Measurements from ENCODE around the gene DENND2A. TPM values are rescaled to one million over a fixed set of nuclear protein-coding genes. Genes with fewer than 3 reads are reported as not detected.
A peak's percentile ranks its signal among the peaks of the same experiment; 100 is the strongest.
"Not testable (repeated sequence)": the region's sequence is repeated elsewhere in the genome, so short reads cannot be mapped to it uniquely, and the experiment has no call there.

DENND2A gene
- polyA plus RNA-seq, 3 donors: 32.9 to 38.6 (median 37.3) TPM

- peak; percentile 64 for DNase-seq
Measured at GRCh38 chr7:140624392-140625191, 16.0 kb downstream of the DENND2A start.

GRCh38 chr7:140623980-140624379 is 16.6 kb downstream of the DENND2A start:
- no peak for DNase-seq

GRCh38 chr7:140621401-140622021 is 19.1 kb downstream of the DENND2A start:
- DNase-seq: no peak

- not testable (repeated sequence) for DNase-seq
Measured at GRCh38 chr7:140619915-140620510, 20.6 kb downstream of the DENND2A start.

GRCh38 chr7:140619176-140619575 is 21.4 kb downstream of the DENND2A start:
- no peak for DNase-seq

GRCh38 chr7:140618306-140618705 is 22.3 kb downstream of the DENND2A start:
- no peak for DNase-seq

GRCh38 chr7:140617081-140617480 is 23.5 kb downstream of the DENND2A start:
- no peak for DNase-seq

GRCh38 chr7:140616328-140616727 is 24.3 kb downstream of the DENND2A start:
- DNase-seq: no peak

GRCh38 chr7:140611641-140612040 is 29.0 kb downstream of the DENND2A start:
- DNase-seq: no peak

- DNase-seq: no peak
Measured at GRCh38 chr7:140610204-140611165, 30.1 kb downstream of the DENND2A start.

GRCh38 chr7:140609646-140610045 is 31.0 kb downstream of the DENND2A start:
- DNase-seq: no peak

GRCh38 chr7:140607441-140607989 is 33.1 kb downstream of the DENND2A start:
- DNase-seq: no peak

GRCh38 chr7:140605337-140605736 is 35.3 kb downstream of the DENND2A start:
- DNase-seq: no peak

GRCh38 chr7:140604760-140605159 is 35.9 kb downstream of the DENND2A start:
- no peak for DNase-seq

- DNase-seq: no peak
Measured at GRCh38 chr7:140604076-140604475, 36.5 kb downstream of the DENND2A start.

GRCh38 chr7:140601566-140602174 is 38.9 kb downstream of the DENND2A start:
- no peak for DNase-seq

- no peak for DNase-seq
Measured at GRCh38 chr7:140600341-140600740, 40.3 kb downstream of the DENND2A start.

- DNase-seq: no peak
Measured at GRCh38 chr7:140597428-140597949, 43.1 kb downstream of the DENND2A start.

- peak; percentile 44 for DNase-seq
Measured at GRCh38 chr7:140596519-140597427, 43.8 kb downstream of the DENND2A start.

All from renal pelvis (tissue), 4 donors.